Placental epithelial cell (primary cell): Measurements from ENCODE around the gene UBE2C. TPM values are rescaled to one million over a fixed set of nuclear protein-coding genes. Genes with fewer than 3 reads are reported as not detected.

Source experiments
- small RNA-seq: library from RNA; depleted of rRNA; stranded (forward); fragments of <200 nt; gene quantifications from one replicate; pipeline ENCODE3, GENCODE V24; 2012
- total RNA-seq: library from RNA; depleted of rRNA; stranded (reverse); fragments of >200 nt; gene quantifications from 2 replicates; pipeline ENCODE4 v1.2.3, GENCODE V29; 2012

UBE2C gene
- total RNA-seq, result 3.9 and 16.9 TPM in 2 replicates

GRCh38 chr20:45812157-45813005 lies at the start of gene UBE2C:
UBE2C (plus strand) TSS chr20:45812644; CDS start chr20:45812696, 52 bp downstream.

GRCh38 chr20:45827030-45827652 lies 14.7 kb downstream of the UBE2C start, which contains the start of gene TNNC2:
TNNC2 (minus strand) TSS chr20:45827312; CDS start chr20:45827248, 64 bp downstream.

GRCh38 chr20:45833030-45833882 lies 20.8 kb downstream of the UBE2C start, which contains the start of gene SNX21:
SNX21 (plus strand) TSS chr20:45833799; CDS start chr20:45833920, 121 bp downstream.

GRCh38 chr20:45857114-45857881 lies 44.9 kb downstream of the UBE2C start, which contains the start of the genes ACOT8 and ZSWIM3:
ACOT8 (minus strand) TSS chr20:45857392; CDS start chr20:45857315, 77 bp downstream.
ZSWIM3 (plus strand) TSS chr20:45857614; CDS start chr20:45857826, 212 bp downstream.

Small RNA genes lying within 50 kb of the gene (small RNA-seq; reads per million reads assigned to genes)
- 0.29 reads per million, percentile 5 among the genes with 10 or more reads in this experiment for gene RNU6ATAC38P

Other genes with a start within 250 kb of the UBE2C start
- not detected in 2 replicates for gene WFDC8, start 233.4 kb upstream of the UBE2C start, total RNA-seq
- 0.39 TPM in 1 of 2 replicates, not detected in the other for gene WFDC10A, start 182.9 kb upstream of the UBE2C start, total RNA-seq
- not detected in 2 replicates for gene WFDC9, start 181.4 kb upstream of the UBE2C start, total RNA-seq
- not detected in 2 replicates for gene WFDC11, start 142.4 kb upstream of the UBE2C start, total RNA-seq
- not detected in 2 replicates for gene WFDC13, start 110.6 kb upstream of the UBE2C start, total RNA-seq
- not detected in 2 replicates for gene WFDC10B, start 107.6 kb upstream of the UBE2C start, total RNA-seq
- gene SPINT4, start 90.3 kb upstream of the UBE2C start, total RNA-seq, result not detected in 2 replicates
- gene WFDC3, start 20.8 kb upstream of the UBE2C start, total RNA-seq, result not detected in 2 replicates
- 11.0 and 11.7 TPM in 2 replicates for gene DNTTIP1, start 20.7 kb upstream of the UBE2C start, total RNA-seq
- gene TNNC2, start 14.7 kb downstream of the UBE2C start, total RNA-seq, result not detected in 2 replicates
- gene SNX21, start 21.2 kb downstream of the UBE2C start, total RNA-seq, result 61.6 and 65.1 TPM in 2 replicates
- gene ACOT8, start 44.7 kb downstream of the UBE2C start, total RNA-seq, result 34.5 and 38.5 TPM in 2 replicates
- 5.5 and 8.4 TPM in 2 replicates for gene ZSWIM3, start 45.0 kb downstream of the UBE2C start, total RNA-seq
- gene ZSWIM1, start 68.6 kb downstream of the UBE2C start, total RNA-seq, result 10.2 and 17.5 TPM in 2 replicates
- 0.98 and 2.0 TPM in 2 replicates for gene SPATA25, start 75.0 kb downstream of the UBE2C start, total RNA-seq
- gene NEURL2, start 78.6 kb downstream of the UBE2C start, total RNA-seq, result 2.9 and 3.5 TPM in 2 replicates
- 38.4 and 66.0 TPM in 2 replicates for gene CTSA, start 78.7 kb downstream of the UBE2C start, total RNA-seq
- 4.4 and 9.4 TPM in 2 replicates for gene PLTP, start 99.5 kb downstream of the UBE2C start, total RNA-seq
- gene PCIF1, start 122.0 kb downstream of the UBE2C start, total RNA-seq, result 20.0 and 24.0 TPM in 2 replicates
- 26.6 and 29.1 TPM in 2 replicates for gene ZNF335, start 159.6 kb downstream of the UBE2C start, total RNA-seq
- gene MMP9, start 196.3 kb downstream of the UBE2C start, total RNA-seq, result 0.87 and 1.2 TPM in 2 replicates
- gene SLC12A5, start 216.6 kb downstream of the UBE2C start, total RNA-seq, result 0.33 and 2.0 TPM in 2 replicates